DND-41 (cell line): ENCODE results near the gene MAPK7.

Experiments used
- ATAC-seq: fragments of 200-7000 bp; cut with Tn5 transposase; 3 replicates; pipeline ENCODE4 v1.9.1; 2021; ENCODE audit warnings: low read depth; ENCODE audit not compliant: insufficient read depth
- DNase-seq: peaks from one replicate; pipeline ENCODE4 v3.0.0-alpha.2; 2020
- H2AFZ ChIP-seq: 2 replicates; pipeline ENCODE4 v1.6.0; 2012; ENCODE audit warnings: low read depth, low read length
- H3K27ac ChIP-seq: 2 replicates; pipeline ENCODE4 v1.5.1; 2012; ENCODE audit warnings: low read length, inconsistent platforms
- H3K27me3 ChIP-seq: fragments of 200-600 bp; sonication (generic); 2 replicates; pipeline ENCODE4 v1.6.0; 2012; ENCODE audit warnings: low read length, mild to moderate bottlenecking, inconsistent platforms; ENCODE audit not compliant: insufficient read depth, poor library complexity
- H3K36me3 ChIP-seq: 2 replicates; pipeline ENCODE4 v1.5.1; 2012; ENCODE audit warnings: low read length, inconsistent platforms; ENCODE audit not compliant: insufficient read depth
- H3K4me1 ChIP-seq: 2 replicates; pipeline ENCODE4 v1.5.1; 2012; ENCODE audit warnings: mild to moderate bottlenecking, low read length; ENCODE audit not compliant: insufficient read depth
- H3K4me2 ChIP-seq: 2 replicates; pipeline ENCODE4 v1.6.0; 2012; ENCODE audit warnings: mild to moderate bottlenecking, moderate library complexity, low read length, inconsistent platforms; ENCODE audit not compliant: insufficient read depth
- H3K4me3 ChIP-seq, 2 experiments: fragments of 200-600 bp in 1 of 2; shearing (Covaris generic) in 1 of 2; 2 replicates each; pipeline ENCODE4 v1.5.1; 2012 to 2016; ENCODE audit warnings: inconsistent platforms in 2 of 2, low read length in 2 of 2, mild to moderate bottlenecking in 2 of 2, low read depth in 1 of 2, moderate library complexity in 1 of 2
- H3K79me2 ChIP-seq: 2 replicates; pipeline ENCODE4 v1.6.0; 2012; ENCODE audit warnings: low read length, inconsistent platforms; ENCODE audit not compliant: insufficient read depth
- H3K9ac ChIP-seq: 2 replicates; pipeline ENCODE4 v1.6.0; 2012; ENCODE audit warnings: low read depth, mild to moderate bottlenecking, inconsistent platforms, low read length, moderate library complexity
- H3K9me3 ChIP-seq: 2 replicates; pipeline ENCODE4 v1.5.1; 2012; ENCODE audit warnings: low read length, moderate library complexity, mild to moderate bottlenecking, inconsistent platforms; ENCODE audit not compliant: insufficient read depth, severe bottlenecking
- H4K20me1 ChIP-seq: 2 replicates; pipeline ENCODE4 v1.6.0; 2012; ENCODE audit warnings: low read length; ENCODE audit not compliant: insufficient read depth
- CTCF ChIP-seq: IDR thresholded peaks from 2 replicates; pipeline ENCODE4 v1.5.1; 2012; ENCODE audit warnings: borderline replicate concordance, low read length, moderate library complexity, mild to moderate bottlenecking; ENCODE audit not compliant: poor library complexity, severe bottlenecking; ENCODE audit errors: extremely low read depth
- EZH2 ChIP-seq: IDR thresholded peaks from 3 replicates; pipeline ENCODE4 v1.6.1; 2012; ENCODE audit warnings: borderline replicate concordance, low read depth, mild to moderate bottlenecking, moderate library complexity, low read length, inconsistent platforms; ENCODE audit not compliant: severe bottlenecking

The MAPK7 gene

GRCh38 chr17:19375732-19376131 lies 2.6 kb upstream of the MAPK7 start:
- no peak for ATAC-seq

GRCh38 chr17:19376811-19377210 lies 1.5 kb upstream of the MAPK7 start:
- peak overlapping the region; percentile 75 for H3K9ac ChIP-seq
- peaks cover 30% of the 10 kb centered on the region for H3K36me3 ChIP-seq
- no peaks in the 10 kb centered on the region for H3K9me3 ChIP-seq
- H4K20me1 ChIP-seq, result peaks cover 6% of the 10 kb centered on the region; the same call in 1 of the 2 replicates
- H3K4me1 ChIP-seq, result peaks cover 24% of the 10 kb centered on the region
- no peaks in the 10 kb centered on the region for H3K27me3 ChIP-seq
- H2AFZ ChIP-seq, result peak overlapping the region; percentile 85
- peak overlapping the region; percentile 94 for H3K4me2 ChIP-seq
- ATAC-seq, result no peak
- DNase-seq, result no peak
- peak overlapping the region; percentile 35 to 78 for H3K4me3 ChIP-seq
- peak overlapping the region; percentile 92 for H3K27ac ChIP-seq
- TF ChIP-seq EZH2, result no peak
- TF ChIP-seq CTCF, result no peak
- H3K79me2 ChIP-seq, result peaks cover 14% of the 10 kb centered on the region

More at GRCh38 chr17:19375732-19376131, 2.6 kb upstream of the MAPK7 start:
- peak overlapping the region; percentile 94; the same call in 1 of the 2 replicates for H3K4me2 ChIP-seq
- H3K79me2 ChIP-seq, result peaks cover 14% of the 10 kb centered on the region
- H3K27me3 ChIP-seq, result no peaks in the 10 kb centered on the region
- H3K4me1 ChIP-seq, result peaks cover 24% of the 10 kb centered on the region
- peaks cover 19% of the 10 kb centered on the region for H3K36me3 ChIP-seq
- no peak for TF ChIP-seq EZH2
- no peak overlapping the region for H2AFZ ChIP-seq
- DNase-seq, result no peak
- H3K9ac ChIP-seq, result no peak overlapping the region
- no peaks in the 10 kb centered on the region for H3K9me3 ChIP-seq
- H3K4me3 ChIP-seq, result no peak overlapping the region
- no peaks in the 10 kb centered on the region; the same call in 1 of the 2 replicates for H4K20me1 ChIP-seq
- H3K27ac ChIP-seq, result no peak overlapping the region

GRCh38 chr17:19377602-19378415 lies 489 bp upstream of the MAPK7 start:
- peak overlapping the region; percentile 75 for H3K9ac ChIP-seq
- H3K9me3 ChIP-seq, result no peaks in the 10 kb centered on the region
- peaks cover 14% of the 10 kb centered on the region for H3K79me2 ChIP-seq
- peak overlapping the region; percentile 85 for H2AFZ ChIP-seq
- DNase-seq (peak; percentile 97), ATAC-seq (peak; percentile 91)
- TF ChIP-seq CTCF (peak; percentile 28), EZH2 (no peak)
- H3K27me3 ChIP-seq, result no peaks in the 10 kb centered on the region
- peaks cover 38% of the 10 kb centered on the region for H3K36me3 ChIP-seq
- H3K4me1 ChIP-seq, result peaks cover 24% of the 10 kb centered on the region
- peak overlapping the region; percentile 92 for H3K27ac ChIP-seq
- H3K4me2 ChIP-seq, result peak overlapping the region; percentile 94
- H3K4me3 ChIP-seq, result peak overlapping the region; percentile 35 to 78
- peaks cover 8% of the 10 kb centered on the region for H4K20me1 ChIP-seq

GRCh38 chr17:19379361-19380065 lies 1.2 kb downstream of the MAPK7 start:
- H3K4me2 ChIP-seq, result peak overlapping the region; percentile 94
- peak overlapping the region; percentile 75; the same call in 1 of the 2 replicates for H3K9ac ChIP-seq
- H4K20me1 ChIP-seq, result peaks cover 17% of the 10 kb centered on the region
- H3K79me2 ChIP-seq, result peaks cover 14% of the 10 kb centered on the region
- H3K4me1 ChIP-seq, result peaks cover 24% of the 10 kb centered on the region
- H3K4me3 ChIP-seq, result peak overlapping the region in 1 of 2 experiments; percentile 78; a peak in 2 of 4 replicates
- TF ChIP-seq EZH2 (no peak), CTCF (no peak)
- no peak overlapping the region for H2AFZ ChIP-seq
- no peaks in the 10 kb centered on the region for H3K9me3 ChIP-seq
- peaks cover 55% of the 10 kb centered on the region for H3K36me3 ChIP-seq
- ATAC-seq (no peak), DNase-seq (no peak)
- no peak overlapping the region for H3K27ac ChIP-seq
- H3K27me3 ChIP-seq, result no peaks in the 10 kb centered on the region
